Prostate gland (tissue), 2 donors: ENCODE results near the gene DYNC1LI1. TPM values are rescaled to one million over a fixed set of nuclear protein-coding genes. Genes with fewer than 3 reads are reported as not detected.

Experiments
- DNase-seq: peaks from one replicate; pipeline ENCODE4 v3.0.0-alpha.2; 2019; ENCODE audit warnings: low spot score
- H3K27ac ChIP-seq, 2 donors: fragments of 200-600 bp; sonication (generic); 2 replicates each; pipeline ENCODE4 v1.5.1; 2017 to 2019
- H3K27me3 ChIP-seq: fragments of 200-600 bp; sonication (generic); replicated peaks from 2 replicates; pipeline ENCODE4 v1.5.1; 2019; ENCODE audit not compliant: insufficient read depth
- H3K36me3 ChIP-seq, 2 donors: fragments of 200-600 bp; sonication (generic); 1 replicate in 1 of 2; 2 replicates in 1 of 2; pipeline versions ENCODE4 v1.5.1 to v1.8.1; 2017 to 2019
- H3K4me1 ChIP-seq: fragments of 200-600 bp; sonication (generic); replicated peaks from 2 replicates; pipeline ENCODE4 v1.5.1; 2019
- H3K4me3 ChIP-seq, 2 donors: fragments of 200-600 bp; sonication (generic); 2 replicates each; pipeline ENCODE4 v1.5.1; 2017 to 2019
- H3K9me3 ChIP-seq: fragments of 200-600 bp; sonication (generic); 2 replicates; pipeline ENCODE4 v1.5.1; 2017
- POLR2A ChIP-seq: fragments of 450-650 bp; IDR thresholded peaks from one replicate; pipeline ENCODE4 v1.6.1; 2016; ENCODE audit warnings: antibody characterized with exemption, mild to moderate bottlenecking
- POLR2AphosphoS5 ChIP-seq: sonication (generic); formaldehyde crosslinking; IDR thresholded peaks from one replicate; pipeline ENCODE4 v1.6.1; 2017; ENCODE audit warnings: antibody characterized with exemption
- WGBS: methylation state at CpG from one replicate; pipeline ENCODE4 v1.1.5; 2018; 5-methylcytosine and 5-hydroxymethylcytosine counted together
- intact Hi-C: fragments of 100-400 bp; cut with DNase I; formaldehyde crosslinking; loops from one replicate; pipeline ENCODE4 v1.14.2; 2022
- total RNA-seq, 2 donors: library from RNA; depleted of rRNA; stranded (reverse); fragments of >200 nt; gene quantifications; one replicate each; pipeline ENCODE4 v1.1.0, GENCODE V29; 2016
- TF ChIP-seq, protein P1 (sequence below), 4 experiments: fragments of 200-600 bp in 2 of 4; fragments of 450-650 bp in 2 of 4; sonication (generic) in 2 of 4; IDR thresholded peaks; 1 replicate in 3 of 4; 2 replicates in 1 of 4; pipeline ENCODE4 v1.5.1; 2016 to 2019; ENCODE audit warnings: antibody characterized with exemption in 4 of 4, mild to moderate bottlenecking in 2 of 4, moderate library complexity in 2 of 4

The DYNC1LI1 gene
- total RNA-seq, 2 donors from 2014 or later: 30.5 to 43.3 TPM

DNA sequence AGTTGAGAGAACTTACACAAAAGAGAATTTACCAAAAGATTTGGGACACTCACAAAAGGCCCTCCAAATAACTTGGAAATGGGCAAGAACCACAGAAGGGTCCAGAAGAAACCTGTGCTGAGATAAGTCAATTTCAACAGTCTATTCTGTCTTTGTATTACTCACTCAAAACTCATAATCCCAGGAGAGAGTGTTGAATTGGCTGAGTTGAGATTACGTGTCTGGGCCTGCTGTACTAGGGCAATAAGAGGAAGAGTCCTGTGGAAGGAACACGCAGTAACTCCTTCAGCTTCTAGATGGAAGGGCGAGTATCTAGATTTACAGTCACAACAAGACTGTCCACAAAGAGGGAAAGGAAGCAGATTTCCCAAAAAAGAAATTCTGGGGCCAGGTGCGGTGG lies 42.5 kb upstream of the DYNC1LI1 start:
- Histone ChIP-seq H3K9me3 (no peaks in the 10 kb centered on the region), H3K4me1 (no peaks in the 10 kb centered on the region), H3K4me3 (no peak overlapping the region), H3K27me3 (no peaks in the 10 kb centered on the region), H3K36me3 (no peaks in the 10 kb centered on the region), H3K27ac (no peak overlapping the region)
- TF ChIP-seq POLR2A (no peak), POLR2AphosphoS5 (no peak)
- TF ChIP-seq, protein P1, sequence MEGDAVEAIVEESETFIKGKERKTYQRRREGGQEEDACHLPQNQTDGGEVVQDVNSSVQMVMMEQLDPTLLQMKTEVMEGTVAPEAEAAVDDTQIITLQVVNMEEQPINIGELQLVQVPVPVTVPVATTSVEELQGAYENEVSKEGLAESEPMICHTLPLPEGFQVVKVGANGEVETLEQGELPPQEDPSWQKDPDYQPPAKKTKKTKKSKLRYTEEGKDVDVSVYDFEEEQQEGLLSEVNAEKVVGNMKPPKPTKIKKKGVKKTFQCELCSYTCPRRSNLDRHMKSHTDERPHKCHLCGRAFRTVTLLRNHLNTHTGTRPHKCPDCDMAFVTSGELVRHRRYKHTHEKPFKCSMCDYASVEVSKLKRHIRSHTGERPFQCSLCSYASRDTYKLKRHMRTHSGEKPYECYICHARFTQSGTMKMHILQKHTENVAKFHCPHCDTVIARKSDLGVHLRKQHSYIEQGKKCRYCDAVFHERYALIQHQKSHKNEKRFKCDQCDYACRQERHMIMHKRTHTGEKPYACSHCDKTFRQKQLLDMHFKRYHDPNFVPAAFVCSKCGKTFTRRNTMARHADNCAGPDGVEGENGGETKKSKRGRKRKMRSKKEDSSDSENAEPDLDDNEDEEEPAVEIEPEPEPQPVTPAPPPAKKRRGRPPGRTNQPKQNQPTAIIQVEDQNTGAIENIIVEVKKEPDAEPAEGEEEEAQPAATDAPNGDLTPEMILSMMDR (IDR thresholded peaks at IDR 0.05): no peak
- no peak for DNase-seq
- intact Hi-C loops: no loop called here
- WGBS: 72% methylated on average over 4 of the region's 4 CpGs

DNA sequence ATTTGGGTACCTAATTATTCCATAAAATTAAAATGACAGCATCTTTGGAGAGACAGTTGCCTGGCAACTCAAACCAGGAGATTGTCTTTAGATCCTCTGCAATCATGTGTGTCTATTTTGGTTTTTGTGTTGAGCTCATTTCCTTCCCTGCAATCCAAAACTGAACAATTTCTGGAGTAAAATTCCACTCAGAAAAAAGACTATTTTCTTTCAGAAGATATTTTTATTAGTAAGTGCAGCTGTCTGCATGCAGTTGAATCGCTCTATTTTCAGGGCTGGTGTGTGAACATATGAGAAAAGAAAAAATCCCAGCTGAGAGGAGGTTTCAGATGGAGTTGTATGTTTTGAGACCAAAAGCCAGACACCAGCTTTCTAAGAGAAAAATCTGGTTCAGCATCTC lies 41.9 kb upstream of the DYNC1LI1 start:
- intact Hi-C loops: no loop called here

DNA sequence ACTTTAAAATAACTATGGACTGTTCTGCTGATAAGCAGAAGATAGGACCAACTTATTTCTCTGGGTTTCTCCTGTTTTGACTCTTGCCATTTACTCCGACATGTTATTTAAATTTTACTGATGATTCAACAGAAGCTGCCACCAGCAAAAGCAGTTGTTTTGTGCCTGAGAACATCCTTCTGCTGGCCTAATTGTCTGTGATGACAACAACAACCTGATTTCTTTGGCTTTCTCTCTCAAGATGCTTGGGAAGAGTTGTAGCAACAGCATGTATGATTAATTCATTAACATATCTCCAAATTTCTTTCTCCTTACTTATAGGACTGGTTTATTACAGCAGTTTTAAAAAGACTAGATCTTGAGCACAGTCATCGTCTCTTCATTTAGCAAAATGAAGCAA lies 36.9 kb upstream of the DYNC1LI1 start:
- TF ChIP-seq, protein P1 (IDR thresholded peaks at IDR 0.05): no peak
- H3K4me3 ChIP-seq: no peak overlapping the region
- H3K27ac ChIP-seq: no peak overlapping the region
- H3K4me1 ChIP-seq: no peaks in the 10 kb centered on the region
- intact Hi-C loops: no loop called here
- H3K9me3 ChIP-seq: no peaks in the 10 kb centered on the region
- no peaks in the 10 kb centered on the region for H3K27me3 ChIP-seq
- DNase-seq: no peak
- 87% methylated on average over 2 of the region's 2 CpGs for WGBS
- H3K36me3 ChIP-seq: no peaks in the 10 kb centered on the region

More for the DNA sequence above, 41.9 kb upstream of the DYNC1LI1 start:
- TF ChIP-seq POLR2A: no peak
- TF ChIP-seq POLR2AphosphoS5: no peak
- TF ChIP-seq, protein P1 (IDR thresholded peaks at IDR 0.05): no peak
- no peaks in the 10 kb centered on the region for H3K4me1 ChIP-seq
- no peak for DNase-seq
- no peaks in the 10 kb centered on the region for H3K9me3 ChIP-seq
- H3K27me3 ChIP-seq: no peaks in the 10 kb centered on the region
- no peak overlapping the region for H3K27ac ChIP-seq
- H3K4me3 ChIP-seq: no peak overlapping the region
- H3K36me3 ChIP-seq: no peaks in the 10 kb centered on the region
- 85% methylated on average over 1 of the region's 1 CpG for WGBS

DNA sequence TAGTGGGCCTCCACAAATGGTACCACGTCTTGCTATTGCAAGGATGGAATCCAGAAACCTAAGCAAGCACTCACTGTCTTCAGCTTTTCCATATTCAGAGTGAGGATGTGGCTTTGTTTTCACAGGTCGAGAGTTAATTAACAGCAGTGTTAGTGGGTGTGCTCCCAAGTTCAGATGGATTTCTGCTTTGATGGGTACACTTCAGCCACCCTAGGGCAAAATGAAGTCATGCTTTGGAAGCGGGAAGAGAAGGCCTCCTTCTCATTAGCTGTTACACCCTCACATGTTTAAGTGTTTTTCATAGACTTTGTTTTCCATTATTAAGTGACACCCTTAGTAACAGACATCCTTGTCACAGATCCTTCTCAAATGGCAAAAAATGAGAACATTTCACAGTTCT lies 36.3 kb upstream of the DYNC1LI1 start:
- WGBS: 77% methylated on average over 3 of the region's 3 CpGs
- no peaks in the 10 kb centered on the region for H3K36me3 ChIP-seq
- no peak overlapping the region for H3K27ac ChIP-seq
- H3K4me3 ChIP-seq: no peak overlapping the region
- no peaks in the 10 kb centered on the region for H3K4me1 ChIP-seq
- intact Hi-C loops: no loop called here
- DNase-seq: no peak
- no peaks in the 10 kb centered on the region for H3K27me3 ChIP-seq
- TF ChIP-seq, protein P1 (IDR thresholded peaks at IDR 0.05): no peak
- TF ChIP-seq POLR2AphosphoS5 (no peak), POLR2A (no peak)
- no peaks in the 10 kb centered on the region for H3K9me3 ChIP-seq

DNA sequence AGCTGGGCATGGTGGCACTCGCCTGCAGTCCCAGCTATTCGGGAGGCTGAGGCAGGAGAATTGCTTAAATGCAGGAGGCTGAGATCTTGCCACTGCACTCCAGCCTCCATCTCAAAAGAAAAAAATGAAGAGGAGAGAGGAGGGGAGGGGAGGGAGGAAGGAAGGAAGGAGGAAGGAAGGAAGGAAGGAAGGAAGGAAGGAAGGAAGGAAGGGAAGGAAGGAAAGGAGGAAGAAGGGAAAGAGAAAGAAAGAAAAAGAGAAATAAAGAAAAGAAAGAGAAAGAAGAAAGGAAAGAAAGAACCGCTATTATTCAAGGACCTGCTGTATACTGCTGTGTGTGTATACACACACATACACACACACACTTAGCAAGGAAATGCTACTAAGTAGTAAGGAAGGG lies 35.6 kb upstream of the DYNC1LI1 start:
- TF ChIP-seq POLR2AphosphoS5 (no peak), POLR2A (no peak)
- TF ChIP-seq, protein P1 (IDR thresholded peaks at IDR 0.05): no peak
- intact Hi-C loops: no loop called here
- no peak for DNase-seq
- Histone ChIP-seq H3K4me1 (no peaks in the 10 kb centered on the region), H3K27me3 (no peaks in the 10 kb centered on the region), H3K27ac (no peak overlapping the region), H3K9me3 (no peaks in the 10 kb centered on the region), H3K36me3 (no peaks in the 10 kb centered on the region), H3K4me3 (no peak overlapping the region)
- 88% methylated on average over 3 of the region's 3 CpGs for WGBS
